Central memory CD8-positive, alpha-beta T cell (primary cell): ENCODE results near the gene MFNG.

Experiments used
- ATAC-seq: fragments of 150-1000 bp; cut with Tn5 transposase; replicated peaks from 2 replicates; pipeline ENCODE4 v1.10.0; 2022; ENCODE audit warnings: mild to moderate bottlenecking, moderate FRiP score, moderate number of reproducible peaks; ENCODE audit not compliant: poor library complexity, severe bottlenecking; ENCODE audit errors: extremely low read depth
- DNase-seq, 2 donors: peaks; one replicate each; pipeline ENCODE4 v3.0.0; 2021; ENCODE audit warnings: low spot score in 2 of 2
- H3K27ac Mint-ChIP-seq: one replicate; pipeline ENCODE4 v1.8.0; 2022; ENCODE audit warnings: low read depth, mild to moderate bottlenecking, moderate library complexity, mixed read lengths
- H3K27me3 Mint-ChIP-seq: one replicate; pipeline ENCODE4 v1.8.0; 2022; ENCODE audit warnings: mixed read lengths
- H3K36me3 Mint-ChIP-seq: one replicate; pipeline ENCODE4 v1.8.0; 2022; ENCODE audit warnings: mild to moderate bottlenecking, moderate library complexity, mixed read lengths; ENCODE audit not compliant: insufficient read depth
- H3K4me1 Mint-ChIP-seq: one replicate; pipeline ENCODE4 v1.8.0; 2022; ENCODE audit warnings: mixed read lengths
- H3K4me3 Mint-ChIP-seq: one replicate; pipeline ENCODE4 v1.8.0; 2022; ENCODE audit warnings: mild to moderate bottlenecking, moderate library complexity, mixed read lengths
- H3K9me3 Mint-ChIP-seq: one replicate; pipeline ENCODE4 v1.8.0; 2022; ENCODE audit warnings: mixed read lengths

The MFNG gene

GRCh38 chr22:37442135-37442534, 44.0 kb downstream of the MFNG start:
- Mint-ChIP-seq H3K4me3 (no peak overlapping the region), H3K4me1 (no peaks in the 10 kb centered on the region), H3K9me3 (no peaks in the 10 kb centered on the region), H3K27me3 (peaks cover 28% of the 10 kb centered on the region), H3K27ac (no peak overlapping the region), H3K36me3 (peaks cover 2% of the 10 kb centered on the region)
- DNase-seq (no peak), ATAC-seq (no peak)

- H3K9me3 Mint-ChIP-seq, result no peaks in the 10 kb centered on the region
Measured at GRCh38 chr22:37440875-37441274, 45.3 kb downstream of the MFNG start.

DNA sequence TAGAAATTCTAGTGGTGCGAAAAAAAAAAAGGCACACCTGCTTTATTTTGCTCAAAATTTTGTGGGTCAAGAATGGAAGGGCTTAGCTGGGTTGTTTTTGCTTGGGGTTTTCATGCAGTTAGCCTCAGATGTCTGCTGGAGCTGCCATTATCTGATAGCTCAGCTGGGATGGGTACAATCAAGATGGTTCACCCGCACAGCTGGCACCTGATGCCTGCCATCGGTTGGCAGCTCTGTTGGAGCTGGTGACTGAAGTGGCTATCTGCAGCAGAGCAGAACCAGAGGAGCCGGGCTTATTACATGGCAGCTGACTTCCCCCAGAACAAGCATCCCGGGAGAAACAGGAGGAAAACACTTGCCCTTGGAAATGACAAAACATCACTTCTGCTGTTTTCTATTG, 46.8 kb downstream of the MFNG start:
- DNase-seq, result no peak
- Mint-ChIP-seq H3K27me3 (peaks cover 43% of the 10 kb centered on the region), H3K27ac (no peak overlapping the region), H3K4me1 (no peaks in the 10 kb centered on the region), H3K36me3 (no peaks in the 10 kb centered on the region), H3K4me3 (no peak overlapping the region), H3K9me3 (no peaks in the 10 kb centered on the region)
- no peak for ATAC-seq

More at GRCh38 chr22:37440875-37441274, 45.3 kb downstream of the MFNG start:
- Mint-ChIP-seq H3K27me3 (peaks cover 33% of the 10 kb centered on the region), H3K4me1 (no peaks in the 10 kb centered on the region), H3K27ac (no peak overlapping the region), H3K4me3 (no peak overlapping the region), H3K36me3 (peaks cover 2% of the 10 kb centered on the region)
- no peak for DNase-seq
- no peak for ATAC-seq

- Mint-ChIP-seq H3K36me3 (no peaks in the 10 kb centered on the region), H3K27me3 (peaks cover 52% of the 10 kb centered on the region), H3K9me3 (no peaks in the 10 kb centered on the region), H3K4me3 (no peak overlapping the region), H3K4me1 (no peaks in the 10 kb centered on the region), H3K27ac (no peak overlapping the region)
- no peak for ATAC-seq
- no peak for DNase-seq
Measured at GRCh38 chr22:37435970-37436603, 50.1 kb downstream of the MFNG start.

DNA sequence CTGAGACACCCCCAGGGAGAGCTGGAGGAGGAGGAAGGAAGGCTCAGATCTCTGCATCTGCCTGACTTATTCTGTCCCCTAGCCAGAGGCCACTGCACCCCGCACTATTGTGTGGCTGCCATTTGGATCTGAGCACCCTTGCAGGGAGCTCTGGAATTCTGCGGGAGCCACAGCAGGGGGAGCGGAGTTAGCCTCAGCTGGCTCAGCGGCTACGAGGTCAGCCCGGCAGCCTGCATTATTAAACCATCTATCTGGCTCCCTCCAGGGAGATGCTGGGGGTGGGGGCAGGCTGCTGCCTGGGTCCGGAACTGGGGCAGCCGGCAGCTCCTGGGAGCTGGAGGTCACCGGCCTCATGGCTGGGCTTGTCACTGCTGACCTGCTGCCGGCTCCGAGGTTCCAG, 52.4 kb downstream of the MFNG start:
- peaks cover 5% of the 10 kb centered on the region for H3K4me1 Mint-ChIP-seq
- DNase-seq, result no peak
- H3K4me3 Mint-ChIP-seq, result no peak overlapping the region
- H3K27ac Mint-ChIP-seq, result no peak overlapping the region
- H3K27me3 Mint-ChIP-seq, result peaks cover 70% of the 10 kb centered on the region
- no peak for ATAC-seq
- H3K9me3 Mint-ChIP-seq, result no peaks in the 10 kb centered on the region
- H3K36me3 Mint-ChIP-seq, result no peaks in the 10 kb centered on the region

DNA sequence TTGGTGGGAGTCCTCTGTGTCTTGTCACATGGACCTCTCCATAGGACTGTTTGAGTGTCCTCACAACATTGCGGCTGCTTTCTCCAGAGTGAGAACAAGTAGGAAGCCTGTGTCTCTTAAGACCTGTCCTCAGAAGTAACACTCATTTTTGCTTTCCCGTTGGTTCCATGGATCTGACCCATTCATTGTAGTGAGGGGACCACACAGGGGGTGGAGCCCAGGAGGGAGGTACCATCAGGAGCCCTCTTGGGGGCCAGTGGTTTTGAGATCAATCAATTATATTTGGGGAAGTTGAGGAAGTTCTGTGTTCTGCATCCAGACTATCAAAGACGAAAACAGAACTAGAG, 53.5 kb downstream of the MFNG start:
- ATAC-seq (no peak), DNase-seq (no peak)
- Mint-ChIP-seq H3K9me3 (no peaks in the 10 kb centered on the region), H3K27ac (no peak overlapping the region), H3K4me1 (peaks cover 5% of the 10 kb centered on the region), H3K27me3 (peaks cover 79% of the 10 kb centered on the region), H3K36me3 (peaks cover 2% of the 10 kb centered on the region), H3K4me3 (no peak overlapping the region)

DNA sequence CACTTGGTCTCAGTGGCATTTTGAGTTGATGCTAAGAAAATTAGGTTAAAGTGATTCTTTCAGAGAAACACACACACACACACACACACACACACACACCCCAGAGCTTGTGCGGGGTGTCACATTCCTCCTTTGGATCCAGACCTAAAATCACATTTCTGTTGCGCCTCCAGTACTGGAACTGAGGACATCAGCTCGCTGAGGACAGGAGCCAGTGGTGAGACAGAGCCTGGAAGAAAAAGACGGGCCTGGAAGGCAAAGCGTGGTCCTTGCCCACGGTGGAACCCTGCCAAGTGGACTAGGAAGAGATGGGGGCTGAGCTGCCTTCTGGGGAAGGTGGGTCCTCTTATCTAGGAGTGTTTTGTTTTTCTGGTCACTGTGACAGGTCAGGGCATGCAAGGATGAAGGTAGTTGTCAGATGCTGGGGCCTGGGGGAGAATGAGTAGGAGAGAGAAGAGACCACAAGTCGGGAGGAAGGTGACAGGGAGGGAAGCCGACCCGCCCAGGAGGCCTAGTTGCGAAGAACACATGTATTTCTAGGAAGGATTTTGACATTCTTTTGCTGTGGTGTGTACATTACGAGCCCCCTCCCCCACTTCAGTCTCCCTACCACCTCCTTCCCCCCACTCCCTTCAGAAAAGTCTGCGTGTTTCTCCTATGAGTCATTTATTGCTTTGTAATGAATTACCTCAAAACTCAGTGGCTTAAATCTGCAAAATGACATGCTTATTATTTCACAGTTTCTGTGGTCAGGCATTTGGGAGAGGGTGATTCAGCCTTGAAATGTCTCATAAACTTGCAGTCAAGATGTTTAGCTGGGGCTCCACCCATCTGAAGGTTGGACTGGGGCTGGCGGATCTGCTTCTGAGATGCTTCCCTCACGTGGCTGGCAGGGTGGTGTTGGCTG, 54.1 kb downstream of the MFNG start:
- H3K36me3 Mint-ChIP-seq, result peaks cover 3% of the 10 kb centered on the region
- ATAC-seq, result no peak
- no peak overlapping the region for H3K4me3 Mint-ChIP-seq
- H3K27me3 Mint-ChIP-seq, result peaks cover 74% of the 10 kb centered on the region
- H3K27ac Mint-ChIP-seq, result no peak overlapping the region
- H3K9me3 Mint-ChIP-seq, result no peaks in the 10 kb centered on the region
- no peak for DNase-seq
- peaks cover 8% of the 10 kb centered on the region for H3K4me1 Mint-ChIP-seq

DNA sequence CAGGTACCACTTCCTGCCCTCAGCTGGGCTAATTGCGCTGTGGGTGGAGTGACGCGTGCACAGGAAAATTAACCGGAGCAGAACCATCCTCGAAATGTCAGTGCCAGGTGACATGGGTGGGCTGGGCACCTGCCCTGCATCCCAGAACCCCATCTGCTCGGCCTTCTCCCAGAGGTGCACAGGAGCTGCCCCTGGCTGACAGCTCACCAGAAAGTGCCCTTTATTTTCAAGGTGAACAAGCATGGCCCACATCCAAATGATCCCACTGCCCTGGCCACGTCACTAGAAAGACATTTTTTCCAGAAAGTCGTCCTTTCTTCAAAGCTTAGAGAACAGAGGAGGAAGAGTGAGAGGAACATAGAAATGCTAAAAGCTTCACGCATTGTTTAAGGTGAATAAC, 54.8 kb downstream of the MFNG start:
- H3K4me3 Mint-ChIP-seq, result no peak overlapping the region
- DNase-seq, result no peak
- no peak for ATAC-seq
- no peaks in the 10 kb centered on the region for H3K9me3 Mint-ChIP-seq
- peaks cover 3% of the 10 kb centered on the region for H3K36me3 Mint-ChIP-seq
- H3K27ac Mint-ChIP-seq, result no peak overlapping the region
- H3K27me3 Mint-ChIP-seq, result peaks cover 76% of the 10 kb centered on the region
- peaks cover 14% of the 10 kb centered on the region for H3K4me1 Mint-ChIP-seq

DNA sequence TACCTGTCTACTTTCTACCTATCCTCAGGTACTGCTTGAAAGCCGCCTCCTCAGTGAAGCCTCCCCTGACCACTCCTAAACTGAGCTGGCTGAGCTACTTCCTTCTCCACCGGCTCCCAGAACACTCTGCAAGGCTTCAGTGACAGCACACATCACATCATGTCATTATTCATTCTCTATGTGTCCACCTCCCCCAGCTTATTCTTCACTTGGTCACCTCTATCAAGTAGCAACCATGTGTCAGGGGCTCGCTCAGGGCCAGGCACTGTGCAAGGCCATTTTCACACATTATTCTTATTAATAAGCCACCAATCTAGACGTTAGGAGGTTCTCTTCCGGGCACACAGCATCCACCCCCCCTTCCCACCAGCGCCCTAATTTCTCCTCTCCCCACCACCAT, 55.2 kb downstream of the MFNG start:
- Mint-ChIP-seq H3K36me3 (peaks cover 3% of the 10 kb centered on the region), H3K4me3 (no peak overlapping the region), H3K27ac (no peak overlapping the region), H3K9me3 (no peaks in the 10 kb centered on the region), H3K4me1 (peaks cover 16% of the 10 kb centered on the region), H3K27me3 (peaks cover 81% of the 10 kb centered on the region)
- ATAC-seq (no peak), DNase-seq (no peak)

DNA sequence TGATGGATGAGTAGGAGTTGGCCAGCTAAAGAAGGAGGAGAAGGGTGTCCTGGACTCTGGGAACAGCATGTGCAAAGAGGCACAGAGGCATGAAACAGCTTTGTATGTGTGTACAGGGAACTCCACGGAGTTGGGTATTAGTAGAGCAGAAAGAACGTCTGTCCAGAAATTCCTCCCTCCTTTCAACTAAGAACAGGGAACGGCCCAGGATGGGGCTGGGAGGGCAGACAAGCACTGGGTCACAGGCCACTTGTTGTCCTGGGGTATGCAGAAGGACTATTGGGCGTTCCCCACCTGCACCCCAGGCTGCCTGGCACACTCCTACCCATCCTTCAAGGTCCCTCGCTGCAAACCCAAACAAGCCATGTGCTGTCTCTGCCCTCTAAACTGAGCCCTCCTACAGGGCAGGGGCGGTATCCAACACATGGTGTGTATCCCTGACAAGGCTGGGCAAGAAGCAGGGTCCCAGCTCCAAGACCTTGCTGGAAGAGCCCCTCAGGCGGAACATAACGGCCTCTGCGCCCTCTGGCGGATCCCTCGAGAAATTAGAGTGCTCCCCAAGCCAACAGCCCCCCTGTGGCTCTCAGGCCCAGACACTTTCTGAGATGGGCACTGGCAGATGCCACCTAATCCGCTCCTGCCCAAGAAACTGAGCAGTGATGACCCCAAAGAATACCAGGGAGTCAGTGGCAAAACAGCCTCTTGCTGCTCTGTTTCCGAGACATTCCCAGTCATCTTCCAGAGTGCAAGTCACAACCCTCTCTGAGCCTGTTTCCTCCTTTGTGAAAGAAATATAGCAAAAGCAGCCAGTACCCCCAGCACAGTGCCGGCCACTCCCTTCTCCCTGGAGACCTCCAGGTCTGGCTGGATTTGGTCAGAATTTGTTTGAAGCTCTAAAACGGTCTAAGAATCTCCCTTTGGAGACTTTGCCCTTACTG, 57.3 kb downstream of the MFNG start:
- Mint-ChIP-seq H3K9me3 (no peaks in the 10 kb centered on the region), H3K4me1 (peaks cover 19% of the 10 kb centered on the region), H3K4me3 (peak overlapping the region; percentile 64), H3K36me3 (peaks cover 3% of the 10 kb centered on the region), H3K27me3 (peaks cover 78% of the 10 kb centered on the region), H3K27ac (no peak overlapping the region)
- peak; percentile 36 for ATAC-seq
- peak; percentile 30 to 44 for DNase-seq

DNA sequence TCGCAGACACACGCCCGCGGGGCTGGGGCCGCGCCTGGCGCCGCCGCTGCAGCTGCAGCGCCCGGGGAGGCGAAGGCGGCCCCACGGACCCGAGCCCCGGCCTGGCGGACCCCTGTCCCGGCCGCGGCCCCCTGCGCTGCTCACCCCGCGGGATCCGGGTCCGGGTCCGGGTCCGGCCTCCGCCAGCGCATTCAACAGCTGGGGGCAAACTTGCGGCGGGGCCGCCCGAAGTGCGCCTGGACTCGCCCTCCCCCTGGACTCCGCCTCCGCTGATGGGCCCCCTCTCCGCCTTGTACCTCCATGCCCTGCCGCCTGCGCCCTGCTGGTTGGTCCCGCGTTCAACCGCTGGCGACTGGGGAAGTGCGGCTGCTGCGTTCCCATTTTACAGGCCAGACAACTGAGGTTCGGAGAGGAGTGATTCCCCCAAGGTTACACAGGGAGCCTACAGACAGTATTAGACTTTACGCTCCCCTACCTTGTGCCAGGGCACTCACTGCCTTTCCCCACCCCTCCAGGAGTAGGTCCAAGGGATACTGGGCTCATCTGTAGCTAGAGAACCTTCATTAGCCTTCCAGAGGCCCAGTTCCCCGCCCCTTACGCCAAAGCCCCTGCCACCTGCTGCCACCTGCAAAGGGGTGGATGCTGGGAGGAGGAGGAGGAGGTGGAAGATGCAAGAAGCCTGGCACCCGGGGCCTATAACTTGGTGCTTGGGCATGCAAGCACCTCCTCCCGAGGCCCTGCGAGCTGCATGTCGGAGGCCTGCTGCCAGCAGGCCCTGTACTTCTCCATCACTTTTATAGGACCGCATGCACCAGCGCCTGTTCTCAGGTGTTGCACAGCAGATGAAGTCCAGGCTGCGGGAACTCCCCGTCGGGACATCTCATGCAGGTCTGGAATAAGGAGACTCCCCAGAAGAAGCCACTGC, 58.2 kb downstream of the MFNG start:
- Mint-ChIP-seq H3K36me3 (peaks cover 3% of the 10 kb centered on the region), H3K9me3 (no peaks in the 10 kb centered on the region), H3K4me3 (peak overlapping the region; percentile 64), H3K27me3 (peaks cover 75% of the 10 kb centered on the region), H3K4me1 (peaks cover 19% of the 10 kb centered on the region), H3K27ac (no peak overlapping the region)
- ATAC-seq (no peak), DNase-seq (no peak)
